Fibroblast of gingiva (primary cell): ENCODE data around the gene HIVEP3.

Experiments
- DNase-seq: peaks from one replicate; pipeline ENCODE4 v3.0.0-alpha.2; 2011; ENCODE audit warnings: low read depth

Gene HIVEP3

DNA sequence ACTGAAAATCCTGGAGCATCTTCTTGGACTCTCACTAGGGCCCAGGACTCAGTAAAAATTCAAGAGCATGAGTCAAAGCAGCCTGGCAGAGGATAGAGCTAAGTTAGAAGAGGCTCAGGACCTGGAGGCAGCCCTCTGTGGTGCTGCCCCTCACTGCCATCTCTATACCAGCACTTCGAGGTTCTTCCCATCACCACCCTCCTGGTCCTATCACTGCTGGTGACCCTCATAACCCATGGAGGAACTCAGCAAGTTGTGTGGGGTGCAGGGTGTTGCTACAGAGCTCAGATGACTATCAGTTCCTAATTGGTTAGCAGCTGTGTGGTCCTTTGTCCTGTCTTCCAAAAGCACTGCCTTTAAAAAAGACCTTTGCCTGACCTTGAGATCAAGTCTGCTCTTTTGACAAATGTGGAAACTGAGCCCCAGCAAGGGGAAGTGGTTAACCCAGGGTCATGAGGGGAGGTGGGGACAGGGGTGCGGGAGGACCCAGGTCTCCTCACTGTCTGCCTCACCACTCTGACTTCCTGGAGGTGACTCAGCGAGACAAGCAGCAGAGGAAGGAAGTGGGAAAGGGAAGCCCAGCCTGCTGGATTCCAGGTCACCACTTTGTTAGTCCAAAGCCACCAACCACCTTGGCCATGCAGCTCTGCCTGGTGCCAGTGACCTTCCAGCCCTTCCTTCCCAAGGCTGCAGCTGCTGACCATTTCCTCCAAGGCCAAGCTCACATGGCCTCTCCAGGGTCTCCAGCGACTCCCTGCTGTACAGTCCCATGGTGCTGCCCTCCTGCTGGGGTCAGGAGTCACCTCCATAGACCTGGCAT is 234.8 kb downstream of the HIVEP3 start:
- DNase-seq = no peak

DNA sequence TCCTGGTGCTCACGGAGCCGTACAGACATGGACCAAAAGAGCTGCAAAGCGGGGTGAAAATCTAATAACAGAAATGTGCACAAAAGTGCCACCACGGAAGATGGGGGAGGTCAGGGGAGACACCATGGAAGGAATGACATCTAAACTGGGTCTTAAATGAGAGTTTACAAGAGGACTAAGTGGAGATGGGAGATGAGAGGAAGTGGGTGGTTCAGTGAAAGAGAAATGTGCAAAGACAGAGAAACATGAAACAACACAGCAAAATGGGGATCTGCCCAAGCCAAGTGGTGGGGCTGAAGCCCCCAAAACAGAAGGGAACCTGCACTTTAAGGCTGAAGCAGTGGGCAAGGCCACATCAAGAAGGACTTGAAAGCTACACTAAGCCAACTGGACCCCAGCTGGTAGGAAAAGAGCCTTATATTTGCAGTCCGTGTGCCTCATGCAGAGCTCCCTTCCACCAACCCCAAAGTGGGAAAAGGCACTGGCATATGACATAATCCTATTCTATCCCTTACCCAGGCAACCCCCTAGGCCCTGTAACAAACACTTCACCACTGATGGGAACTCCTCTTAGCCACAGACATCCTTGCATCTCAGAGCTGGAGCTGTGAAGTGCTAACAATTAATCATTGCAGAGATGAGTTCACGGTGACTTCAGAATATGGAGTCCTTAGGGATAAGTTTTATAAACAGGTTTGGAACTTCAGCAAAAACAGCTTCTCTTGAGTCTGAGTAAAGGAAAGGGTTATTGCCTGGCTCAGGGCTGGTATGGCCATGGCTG is 235.7 kb downstream of the HIVEP3 start:
- no peak for DNase-seq

- DNase-seq = no peak
Measured at GRCh38 chr1:41682149-41682548, 236.6 kb downstream of the HIVEP3 start.

DNA sequence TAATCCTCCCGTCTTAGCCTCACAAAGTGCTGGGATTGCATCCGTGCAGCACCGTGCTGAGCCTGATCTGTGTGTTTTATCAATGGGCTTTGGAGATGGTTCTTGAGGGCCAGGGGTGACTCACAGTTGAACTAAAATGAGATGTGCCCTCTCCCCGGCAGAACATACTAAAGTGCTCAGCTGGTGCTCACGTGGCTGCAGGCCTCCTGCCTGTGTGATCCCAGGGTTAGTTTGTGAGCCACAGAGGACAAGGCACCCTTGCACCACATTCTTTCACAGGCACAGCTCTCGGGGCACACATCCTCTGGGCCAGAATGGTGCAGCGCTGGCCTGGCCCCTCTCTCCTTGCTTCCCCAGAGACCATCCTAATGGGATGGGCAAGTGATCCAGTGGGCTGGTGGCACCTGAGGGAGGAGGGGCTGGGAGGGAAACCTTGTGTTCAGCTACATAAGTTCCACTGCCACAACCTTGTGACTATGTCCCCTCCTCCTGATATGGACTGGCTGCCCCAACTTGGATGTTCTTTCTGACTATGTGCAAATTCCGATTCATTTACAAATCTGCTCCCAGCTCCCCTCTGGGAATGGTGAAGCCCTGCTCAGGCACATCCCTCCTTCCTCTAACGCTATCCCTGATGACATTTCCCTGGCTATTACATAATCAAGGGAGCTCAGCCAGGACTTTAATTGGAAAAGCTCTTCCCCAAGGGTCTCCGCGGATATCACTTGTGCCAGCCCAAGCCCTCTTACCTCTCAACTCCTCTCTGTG is 237.2 kb downstream of the HIVEP3 start:
- DNase-seq = peak; percentile 42

GRCh38 chr1:41679994-41680393 is 238.7 kb downstream of the HIVEP3 start:
- no peak for DNase-seq

DNA sequence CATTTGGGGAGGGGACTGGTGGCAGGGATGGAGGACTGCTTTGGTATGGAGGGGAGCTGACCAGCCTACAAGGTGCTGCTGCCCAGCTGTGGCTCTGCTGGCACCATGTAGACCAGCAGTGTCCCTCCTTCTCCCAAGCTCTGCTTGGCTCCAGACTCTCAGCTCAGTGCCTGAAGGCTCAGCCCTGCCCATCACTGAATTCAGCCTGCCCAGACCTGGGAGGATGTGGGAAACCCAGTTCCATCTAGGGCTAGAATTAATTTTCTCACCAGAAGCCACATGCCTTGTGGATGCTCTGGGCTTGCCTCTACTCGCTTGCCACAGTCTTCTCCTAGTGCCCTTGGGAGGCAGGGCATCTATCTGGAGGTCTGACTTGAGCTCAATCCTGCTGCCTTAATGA is 239.2 kb downstream of the HIVEP3 start:
- DNase-seq = no peak

DNA sequence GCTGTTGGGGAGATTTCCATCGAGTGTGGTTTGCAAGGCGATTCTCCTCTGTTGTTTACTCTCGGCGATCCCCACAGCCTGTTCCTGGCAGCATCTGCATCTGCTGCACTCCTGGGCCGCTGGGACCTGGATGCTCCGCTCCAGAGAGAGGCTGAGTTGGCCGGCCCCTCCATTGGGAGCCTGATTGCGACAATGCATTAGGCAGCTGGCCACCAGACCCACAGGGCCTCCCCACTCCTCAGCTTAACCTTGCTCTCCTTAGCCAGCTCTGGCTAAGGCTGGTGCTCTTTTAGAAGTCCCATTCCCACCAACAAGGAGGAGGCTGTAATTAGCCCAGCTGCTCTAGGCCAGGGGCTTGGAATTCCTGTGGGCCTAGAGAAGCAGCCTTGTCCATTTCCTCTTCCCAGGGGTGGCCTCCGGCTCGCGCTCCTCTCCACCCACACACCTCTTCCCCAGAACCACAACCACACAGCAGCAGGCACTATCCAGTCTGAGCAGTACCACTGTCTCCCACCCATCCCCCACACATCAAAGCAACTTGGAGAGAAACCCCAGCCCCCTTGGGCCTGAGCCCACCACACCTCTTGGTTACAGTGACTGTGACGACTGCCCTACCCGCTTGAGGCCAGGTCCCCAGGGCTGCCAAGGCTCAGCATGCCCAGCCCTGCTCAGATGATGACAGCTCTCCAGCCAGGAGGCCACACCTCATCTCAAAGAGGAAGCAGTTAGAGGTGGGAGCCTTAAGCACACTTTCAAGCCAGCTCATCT is 240.4 kb downstream of the HIVEP3 start:
- DNase-seq = peak; percentile 62

- no peak for DNase-seq
Measured at GRCh38 chr1:41677620-41678019, 241.1 kb downstream of the HIVEP3 start.

DNA sequence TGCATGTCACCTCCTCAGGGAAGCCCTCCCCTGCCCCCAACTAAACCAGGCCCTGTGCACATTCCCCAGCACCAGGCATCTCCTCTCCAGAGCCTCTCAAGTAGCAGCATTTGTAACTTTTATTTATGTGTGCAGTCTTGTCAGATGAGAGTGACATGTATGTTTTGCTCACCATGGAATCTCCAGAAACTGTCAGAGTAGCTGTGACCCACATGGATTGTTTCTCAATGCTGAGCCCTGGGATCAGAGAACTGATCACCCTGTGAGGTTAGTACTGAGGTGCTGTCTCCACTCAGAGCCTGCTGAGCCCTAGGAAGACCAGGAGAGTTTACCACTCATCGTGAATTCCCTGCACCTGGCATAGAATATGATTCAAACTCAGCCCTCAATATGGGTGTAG is 243.3 kb downstream of the HIVEP3 start:
- no peak for DNase-seq

DNA sequence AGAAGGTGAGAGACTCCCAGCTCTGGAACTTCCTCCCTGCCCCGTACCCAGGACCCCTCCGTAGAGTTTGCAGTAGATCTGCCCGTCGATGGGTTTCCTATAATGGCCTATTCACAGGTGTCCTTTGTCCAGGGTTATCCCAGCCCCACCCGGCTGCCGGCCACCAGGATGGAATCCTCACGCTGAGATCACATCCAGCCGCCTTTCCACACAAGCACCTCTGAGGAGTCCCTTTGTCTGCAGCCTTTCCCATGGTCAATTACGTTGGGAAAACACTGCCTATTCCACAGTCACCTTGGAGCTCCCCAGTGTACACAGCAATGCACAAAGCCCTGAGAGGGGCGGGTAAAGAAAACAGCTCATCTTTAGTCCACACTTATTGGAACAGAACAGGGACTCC is 244.2 kb downstream of the HIVEP3 start:
- DNase-seq = no peak

DNA sequence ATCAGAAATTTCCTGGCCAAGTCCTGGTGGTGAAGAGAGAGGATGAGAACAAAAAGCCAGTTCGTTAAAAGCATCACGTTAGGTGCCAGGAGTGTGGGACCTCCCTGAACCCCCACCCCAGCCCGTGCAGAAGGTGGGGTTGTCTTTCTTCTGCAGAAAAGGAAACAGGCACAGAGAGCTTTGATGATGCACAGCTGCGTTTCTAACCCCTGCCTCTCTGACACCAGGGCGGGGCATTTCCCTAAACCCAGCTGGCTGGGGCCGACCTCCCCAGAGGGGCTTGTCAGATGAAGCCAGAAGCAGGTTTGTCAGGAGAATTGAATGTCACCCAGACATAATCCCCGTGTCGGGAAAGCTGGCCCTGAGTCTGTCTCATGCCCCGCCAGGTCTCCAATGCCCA is 244.9 kb downstream of the HIVEP3 start:
- no peak for DNase-seq

DNA sequence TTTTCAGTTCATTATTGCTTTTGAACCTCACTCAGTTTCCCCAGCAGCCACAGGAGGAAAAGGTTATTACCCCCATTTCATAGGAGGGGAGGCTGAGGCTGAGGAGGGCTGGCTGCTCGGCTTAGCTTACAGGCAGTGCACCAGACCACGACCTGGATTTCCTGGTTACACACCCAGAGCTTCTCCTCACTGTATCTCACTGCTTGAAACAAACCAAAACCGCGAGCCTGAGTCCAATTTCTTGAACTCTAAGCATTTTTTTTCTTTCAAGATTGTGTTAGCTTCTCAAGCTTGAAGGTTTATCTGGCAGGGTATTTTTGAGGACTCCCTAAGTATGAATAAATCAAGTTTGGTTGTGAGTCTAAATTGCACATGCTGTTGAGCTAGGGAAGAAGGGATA is 245.3 kb downstream of the HIVEP3 start:
- no peak for DNase-seq

- peak; percentile 69 for DNase-seq
Measured at GRCh38 chr1:41672641-41673361, 245.9 kb downstream of the HIVEP3 start.

DNA sequence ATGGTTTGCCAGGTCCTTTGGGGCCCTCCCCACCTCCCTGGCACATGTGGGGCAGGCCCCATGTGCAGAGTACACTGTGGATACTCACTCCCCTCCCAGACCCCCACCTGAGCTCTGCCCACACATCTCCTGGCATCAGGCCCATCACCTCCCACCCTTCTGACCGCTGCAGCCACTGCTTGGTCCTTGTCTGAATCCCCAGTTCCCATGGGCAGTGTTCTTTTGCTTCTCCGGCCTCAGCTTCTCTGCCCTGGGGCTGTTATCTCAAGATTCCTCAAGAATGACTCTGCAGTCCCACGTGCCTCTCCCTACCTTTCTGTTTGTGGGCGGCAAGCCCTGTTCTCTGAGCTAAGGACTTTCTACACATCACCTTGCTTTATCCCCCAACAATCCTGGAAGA is 246.5 kb downstream of the HIVEP3 start:
- DNase-seq = peak; percentile 30

- DNase-seq = no peak
Measured at GRCh38 chr1:41671116-41671755, 247.5 kb downstream of the HIVEP3 start.

DNA sequence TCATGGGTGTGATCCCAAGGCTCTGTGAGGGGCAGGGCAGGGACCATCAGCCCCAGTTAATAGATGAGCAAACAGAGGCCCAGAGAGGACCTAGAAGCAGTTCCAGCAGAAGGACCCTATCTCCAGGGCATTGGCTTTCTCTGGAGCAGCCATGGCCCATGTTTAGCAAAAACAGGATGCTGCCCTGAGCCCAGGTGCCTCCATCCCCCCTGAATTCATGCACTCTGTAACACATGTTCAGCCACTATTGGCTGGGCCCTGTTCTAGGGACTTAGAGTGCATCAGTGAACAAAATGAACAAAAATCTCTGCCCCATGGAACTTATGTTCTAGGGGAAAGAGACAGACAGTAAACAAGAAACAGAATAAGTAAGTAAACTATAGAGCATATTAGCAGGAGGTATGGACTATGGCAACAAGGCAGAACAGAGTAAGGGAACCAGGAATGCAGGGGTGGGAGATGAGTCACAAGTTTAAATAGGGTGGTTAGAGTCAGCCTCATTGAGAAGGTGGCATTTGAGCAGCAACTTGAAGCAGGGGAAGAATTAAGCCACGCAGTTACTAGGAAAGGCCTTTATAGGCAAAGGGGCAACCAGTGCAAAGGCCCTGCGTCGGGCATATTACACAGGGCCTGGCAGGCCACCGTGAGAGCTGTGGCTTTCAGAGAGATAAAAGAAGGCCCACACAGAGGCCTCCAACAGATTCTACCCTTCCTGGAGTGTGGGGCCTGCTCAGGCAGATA is 248.3 kb downstream of the HIVEP3 start:
- peak; percentile 26 for DNase-seq

DNA sequence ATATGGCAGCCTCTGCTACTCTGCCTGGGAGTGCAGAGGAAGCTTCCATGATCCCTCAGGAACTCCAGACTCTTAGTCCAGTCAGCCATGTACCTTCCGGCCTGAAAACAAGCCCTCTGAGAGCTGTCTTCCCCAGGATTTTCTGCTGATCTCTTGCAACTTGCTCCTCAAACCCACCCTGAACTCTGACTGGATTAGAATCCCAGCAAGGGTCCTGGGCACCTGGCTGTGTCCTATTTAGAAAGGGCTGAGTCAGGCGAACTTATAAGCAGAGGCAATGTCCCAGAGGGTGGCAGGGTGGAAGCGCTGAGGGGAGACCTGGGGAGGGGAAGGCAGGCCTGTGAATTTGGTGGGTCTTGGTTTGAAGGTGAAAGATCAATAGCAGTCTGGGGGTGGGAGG is 249.8 kb downstream of the HIVEP3 start:
- no peak for DNase-seq

GRCh38 chr1:41668054-41668660 is 250.6 kb downstream of the HIVEP3 start:
- DNase-seq = no peak

DNA sequence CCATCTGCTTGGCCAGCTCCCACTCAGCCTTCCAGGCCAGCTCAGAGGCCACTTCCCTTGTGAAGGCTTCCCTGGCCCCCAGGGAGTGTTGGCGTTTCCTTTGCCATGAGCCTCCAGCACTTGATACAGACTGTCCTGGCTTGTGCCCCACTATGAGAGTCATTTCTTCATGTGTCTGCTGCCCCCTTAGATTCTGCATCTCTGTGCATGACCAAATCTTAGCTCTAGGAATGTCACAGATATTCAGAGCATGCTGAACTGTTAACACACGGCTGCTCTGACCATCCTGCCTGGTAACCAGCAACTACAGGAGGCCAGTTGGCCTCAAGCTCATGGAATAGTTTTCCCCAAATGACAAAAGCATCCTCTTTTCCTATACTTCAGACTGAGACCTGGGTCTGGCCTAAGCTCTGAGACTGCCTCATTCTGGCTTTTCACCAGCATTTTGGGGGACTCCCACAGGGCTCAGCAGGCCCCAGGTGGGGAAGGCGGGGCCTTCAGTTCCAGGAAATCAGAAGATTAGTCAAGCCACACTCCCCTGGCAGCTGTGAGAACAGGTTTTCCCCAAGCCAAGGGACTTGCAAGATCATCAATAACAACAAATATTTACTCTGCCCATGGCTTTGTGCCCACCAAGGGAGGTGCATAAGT is 251.6 kb downstream of the HIVEP3 start:
- DNase-seq = peak; percentile 54
